HG03571 (cell line): Measurements from ENCODE around the gene GDI2.
"Not testable (repeated sequence)": the region's sequence is repeated elsewhere in the genome, so short reads cannot be mapped to it uniquely, and the experiment has no call there.

Experiments
- ATAC-seq: cut with Tn5 transposase; IDR thresholded peaks from one replicate; pipeline ENCODE4 v1.9.1; 2021; ENCODE audit not compliant: unreplicated experiment

The GDI2 gene

DNA sequence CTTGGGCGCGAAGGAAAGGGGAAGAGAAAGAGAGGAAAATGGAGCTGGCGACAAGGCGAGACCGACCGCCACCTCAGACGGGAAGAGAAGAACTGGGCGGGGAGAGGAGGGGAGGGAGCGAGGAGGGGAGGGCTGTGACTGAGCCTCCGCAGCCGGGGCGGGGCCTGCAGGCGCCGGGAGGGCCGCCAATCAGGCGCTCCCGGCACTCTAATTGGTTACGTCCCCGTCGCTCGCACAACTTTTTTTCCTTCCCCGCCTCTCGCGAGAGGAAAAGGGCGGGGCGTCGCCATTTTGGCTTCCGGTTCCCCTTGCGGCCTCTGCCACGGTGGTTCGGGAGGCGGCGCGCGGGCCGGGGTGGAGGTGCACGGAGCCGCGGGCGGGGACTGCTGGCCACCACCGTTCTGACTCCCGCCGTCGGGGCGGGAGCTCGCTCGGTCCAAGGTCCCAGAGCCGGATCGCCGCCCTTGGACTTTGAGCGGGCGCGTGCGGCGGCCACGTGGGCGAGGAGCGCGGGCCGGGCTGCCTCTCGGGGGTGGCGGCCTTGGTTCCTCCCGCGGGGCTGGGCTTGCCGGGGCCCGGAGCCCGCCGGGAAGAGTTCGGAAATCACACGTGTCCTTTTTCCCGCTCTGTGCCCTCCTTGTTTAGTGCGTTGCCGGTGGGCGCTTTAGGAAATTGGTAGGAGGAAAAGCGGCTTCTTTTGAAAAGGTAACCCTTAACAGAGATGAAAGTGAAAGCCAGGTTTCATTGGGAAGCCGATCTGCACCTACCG is at the start of gene GDI2:
TSS of gene GDI2 (minus strand) at position 94 of the 769 bp plus-strand sequence. CDS start 176 bp downstream, outside the sequence.
- peak; percentile 71 for ATAC-seq

- peak; percentile 97 for ATAC-seq
Observed at GRCh38 chr10:5862360-5862961, 49.2 kb upstream of the GDI2 start.

DNA sequence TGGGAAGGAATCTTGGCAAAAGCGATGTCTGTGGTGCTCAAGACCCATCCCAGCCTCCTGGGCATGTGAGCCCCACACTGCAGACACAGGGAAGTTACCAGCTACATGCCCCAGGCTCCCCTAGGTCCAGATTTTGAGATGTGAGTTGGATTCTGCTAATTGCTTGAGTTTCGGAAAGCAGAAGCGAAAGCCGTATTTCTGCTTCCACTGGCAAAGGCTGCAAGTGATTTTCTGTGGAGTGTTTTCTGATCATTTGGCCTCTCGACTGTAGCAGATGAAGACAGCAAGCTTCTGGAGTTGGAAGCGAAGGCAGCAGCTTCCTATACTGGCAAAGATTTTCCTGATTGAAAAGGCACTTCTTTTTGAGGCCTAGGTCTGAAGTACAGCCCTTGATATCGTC is 46.8 kb upstream of the GDI2 start:
- no peak for ATAC-seq

GRCh38 chr10:5858811-5859210 is 45.6 kb upstream of the GDI2 start:
- ATAC-seq = no peak

DNA sequence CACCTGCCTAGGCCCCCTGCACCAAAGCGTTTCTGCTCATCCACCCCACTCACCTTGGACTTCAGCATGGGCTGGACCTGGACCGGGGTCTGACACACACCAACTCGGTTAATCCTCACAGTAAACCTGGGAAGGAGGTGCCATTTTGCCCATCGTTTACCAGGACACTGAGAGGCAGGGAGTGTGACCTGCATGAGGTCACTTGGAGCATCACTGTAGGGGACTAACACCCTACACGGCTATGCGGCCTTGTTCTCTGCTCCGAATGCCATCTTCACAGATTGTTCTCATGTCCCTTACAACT is 43.4 kb upstream of the GDI2 start:
- no peak for ATAC-seq

DNA sequence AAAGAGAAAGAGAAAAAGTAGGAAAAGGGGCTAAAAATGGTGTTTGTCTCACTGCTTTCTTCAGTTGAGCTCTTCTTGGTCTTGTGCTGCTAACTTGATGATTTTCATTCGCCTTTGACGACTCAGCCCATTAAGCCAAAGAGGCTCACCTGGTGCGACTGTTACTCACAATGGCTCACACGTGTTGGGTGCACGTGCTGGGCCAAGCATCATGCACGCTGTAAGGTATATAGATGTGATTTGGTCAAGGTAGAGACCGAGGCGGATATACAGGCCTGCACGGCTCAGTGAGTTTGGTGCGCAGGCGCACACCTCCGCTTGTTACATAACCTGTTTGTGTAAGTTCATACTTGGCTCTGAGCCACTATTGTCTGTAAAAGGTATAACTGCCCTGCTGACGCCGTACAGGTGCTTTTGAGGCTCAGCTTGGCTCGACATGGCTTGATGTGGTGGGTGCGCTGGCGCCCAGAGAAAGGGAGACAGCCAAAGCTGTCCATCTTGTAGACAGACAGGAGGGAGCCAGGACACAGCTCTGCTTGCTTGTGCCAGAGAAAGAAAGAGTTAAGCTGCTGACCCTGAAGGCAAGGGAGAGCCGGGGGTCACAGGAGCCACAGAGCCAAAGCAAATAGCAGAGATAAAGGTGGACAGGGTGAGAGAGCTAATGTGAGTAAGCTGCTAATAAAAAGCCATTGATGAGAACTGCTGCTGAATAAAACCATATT is 42.9 kb upstream of the GDI2 start:
- ATAC-seq = no peak

GRCh38 chr10:5854131-5854475 is 40.9 kb upstream of the GDI2 start:
- ATAC-seq = no peak

GRCh38 chr10:5846667-5847066 is 33.4 kb upstream of the GDI2 start:
- not testable (repeated sequence) for ATAC-seq

- ATAC-seq = no peak
Observed at GRCh38 chr10:5844345-5845055, 31.3 kb upstream of the GDI2 start.

DNA sequence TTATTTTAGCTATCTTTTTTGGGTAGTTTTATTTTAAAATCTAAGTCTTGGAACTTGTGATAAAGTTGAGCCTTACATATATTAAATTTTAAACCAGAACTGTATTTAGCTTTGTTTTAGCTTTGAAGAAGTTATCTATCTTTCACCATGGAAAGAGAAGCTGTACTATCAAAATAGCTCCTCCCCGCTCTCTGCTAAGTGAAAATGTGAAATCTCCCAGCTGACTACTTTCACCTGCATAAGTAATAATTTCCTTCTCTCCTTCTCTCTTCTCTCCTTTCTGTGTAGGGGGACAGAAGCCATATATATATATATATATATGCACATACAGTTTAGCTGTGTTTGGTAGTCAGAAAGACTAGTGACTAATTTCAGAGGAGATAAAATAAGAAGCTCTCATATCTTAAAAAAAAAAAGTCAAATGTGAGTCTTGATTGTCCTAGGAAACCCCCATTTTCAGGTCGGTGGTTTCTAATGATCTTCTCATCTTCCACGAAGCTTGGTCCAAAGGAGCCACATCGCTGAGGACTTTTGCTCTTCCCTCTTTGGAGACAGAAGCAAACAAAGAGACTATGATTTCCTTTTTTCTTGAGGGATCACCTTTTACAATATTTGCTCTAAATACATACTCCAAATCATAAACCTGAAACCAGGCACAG is 30.6 kb upstream of the GDI2 start:
- ATAC-seq = no peak

- no peak for ATAC-seq
Observed at GRCh38 chr10:5841965-5842364, 28.7 kb upstream of the GDI2 start.

DNA sequence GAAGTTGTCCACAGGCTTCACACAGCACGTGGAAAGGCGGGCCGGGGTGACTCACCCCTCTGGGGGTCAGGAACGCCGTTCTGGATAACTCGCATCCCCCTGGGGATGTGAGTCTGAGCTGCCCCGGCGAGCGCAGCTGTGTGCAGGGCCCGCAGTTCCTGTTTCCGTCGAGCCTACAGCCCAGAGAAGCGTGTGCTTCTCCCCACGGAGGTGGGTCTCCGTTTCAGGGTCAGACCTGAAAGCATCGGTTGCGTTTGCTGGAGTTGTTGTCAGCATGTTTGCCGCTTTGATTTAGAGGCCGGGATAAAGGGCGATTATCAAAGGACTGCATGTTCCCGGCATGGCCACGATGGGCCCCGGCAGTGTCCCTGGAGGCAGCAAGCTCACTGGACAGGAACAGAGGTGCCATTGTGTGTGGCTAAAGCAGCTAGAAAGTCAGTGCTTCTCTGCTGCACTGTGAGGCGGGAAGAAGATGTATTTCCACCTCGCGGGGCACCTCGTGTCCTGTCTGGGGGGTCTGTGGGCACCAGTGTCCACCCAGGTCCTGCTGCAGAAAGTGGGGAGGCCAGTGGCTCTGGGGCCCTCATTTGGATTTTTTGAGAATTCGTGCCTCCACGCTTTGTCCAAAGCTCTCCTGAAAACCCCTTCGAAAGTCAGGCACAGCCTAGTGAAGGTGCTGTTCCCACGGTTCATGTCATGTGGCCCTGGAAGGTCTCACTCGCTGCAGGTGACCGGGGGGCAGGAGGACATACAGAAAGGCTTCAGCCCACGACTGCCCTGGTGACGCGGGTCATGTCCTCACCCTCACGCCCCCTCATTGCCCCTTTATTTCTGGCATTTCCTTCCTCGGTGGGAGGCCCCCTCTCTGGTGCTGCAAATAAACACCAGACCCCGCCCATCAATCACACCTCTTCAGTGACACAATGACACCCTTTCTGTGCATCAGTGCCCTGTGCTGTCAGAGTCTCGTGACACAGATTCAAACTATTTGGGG is 27.4 kb upstream of the GDI2 start:
- peak; percentile 70 for ATAC-seq

- ATAC-seq = not testable (repeated sequence)
Observed at GRCh38 chr10:5836181-5836580, 22.9 kb upstream of the GDI2 start.

DNA sequence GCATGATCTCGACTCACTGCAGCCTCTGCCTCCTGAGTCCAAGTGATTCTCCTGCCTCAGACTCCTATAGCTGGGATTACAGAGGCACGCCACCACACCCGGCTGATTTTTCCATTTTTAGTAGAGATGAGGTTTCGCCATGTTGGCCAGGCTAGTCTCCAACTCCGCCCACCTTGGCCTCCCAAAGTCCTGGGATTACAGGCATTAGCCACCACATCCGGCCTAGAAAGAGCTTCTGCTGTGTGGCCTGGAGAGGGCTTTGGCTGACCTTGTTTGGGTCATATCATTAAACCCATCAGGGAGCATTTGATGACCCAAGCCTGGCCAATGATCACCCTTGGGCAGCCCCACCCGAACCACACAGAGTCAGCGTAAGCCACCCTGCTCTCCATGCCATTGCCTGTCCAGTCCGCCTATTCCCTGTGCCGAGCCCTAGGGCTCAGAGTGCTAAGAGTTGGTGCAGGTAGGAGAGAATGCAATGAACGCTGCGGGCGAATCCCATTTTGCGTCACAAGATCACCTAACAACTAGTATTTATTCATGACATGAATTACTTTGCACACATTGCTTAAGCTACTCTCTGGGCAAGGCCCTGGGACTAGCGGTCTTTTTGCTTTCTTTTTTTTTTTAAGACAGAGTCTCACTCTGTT is 22.3 kb upstream of the GDI2 start:
- no peak for ATAC-seq

- no peak for ATAC-seq
Observed at GRCh38 chr10:5833814-5834213, 20.6 kb upstream of the GDI2 start.

DNA sequence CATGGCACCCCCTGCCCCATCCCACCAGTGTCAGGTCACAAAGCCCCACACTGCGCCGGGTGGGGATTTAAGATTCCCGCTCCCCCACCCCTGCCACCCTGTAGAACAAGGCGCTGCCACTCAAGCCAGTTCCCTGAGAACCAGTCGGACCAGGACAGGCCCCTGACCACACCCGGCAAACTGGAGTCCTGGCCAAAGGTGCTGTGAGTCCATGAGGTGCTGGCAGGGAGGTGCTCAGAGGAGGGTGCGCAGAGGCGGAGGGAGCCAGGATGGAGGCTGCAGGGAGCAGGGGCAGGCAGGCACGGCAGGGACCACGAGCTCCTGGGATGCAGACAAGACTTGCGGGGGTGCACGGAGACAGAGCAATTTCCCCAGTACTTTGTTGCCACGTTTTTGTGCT is 19.7 kb upstream of the GDI2 start:
- ATAC-seq = no peak

GRCh38 chr10:5831446-5831782 is 18.2 kb upstream of the GDI2 start:
- ATAC-seq = no peak

- no peak for ATAC-seq
Observed at GRCh38 chr10:5830629-5831445, 17.6 kb upstream of the GDI2 start.

DNA sequence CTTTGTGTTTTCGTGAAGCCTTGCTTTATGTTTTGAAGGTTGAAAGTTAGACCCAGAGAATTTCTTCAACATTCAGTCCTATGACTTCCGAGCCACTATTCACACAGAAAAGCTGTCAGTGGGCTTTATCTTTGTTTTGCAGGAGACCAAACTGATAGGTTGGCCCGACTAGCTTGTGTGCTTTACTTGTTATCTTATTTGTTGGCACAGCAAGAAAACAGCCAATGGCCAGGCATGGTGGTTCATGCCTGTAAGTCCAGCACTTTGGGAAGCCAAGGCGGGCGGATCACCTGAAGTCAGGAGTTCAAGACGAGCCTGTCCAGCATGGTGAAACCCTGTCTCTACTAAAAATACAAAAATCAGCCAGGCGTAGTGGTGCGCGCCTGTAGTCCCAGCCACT is 16.0 kb upstream of the GDI2 start:
- ATAC-seq = no peak
